Spinal cord (tissue), 10 donors: ENCODE data around the gene GJB2. TPM values are rescaled to one million over a fixed set of nuclear protein-coding genes. Genes with fewer than 3 reads are reported as not detected.
"Not testable (repeated sequence)": the region's sequence is repeated elsewhere in the genome, so short reads cannot be mapped to it uniquely, and the experiment has no call there.

Experiments used
- DNase-seq, 6 donors: peaks; one replicate each; pipeline versions ENCODE4 v3.0.0 to v3.0.0-alpha.2; 2013 to 2015; ENCODE audit warnings: low spot score in 6 of 6, low read depth in 4 of 6
- H3K27ac ChIP-seq: one replicate; pipeline ENCODE4 v1.5.1; 2013; ENCODE audit warnings: low read depth, low read length, control low read depth
- H3K27me3 ChIP-seq: one replicate; pipeline ENCODE4 v1.6.1; 2013; ENCODE audit warnings: low read length; ENCODE audit not compliant: control insufficient read depth, insufficient read depth
- H3K36me3 ChIP-seq: one replicate; pipeline ENCODE4 v1.6.1; 2013; ENCODE audit warnings: low read length; ENCODE audit not compliant: control insufficient read depth, insufficient read depth
- H3K4me1 ChIP-seq: one replicate; pipeline ENCODE4 v1.6.1; 2013; ENCODE audit warnings: low read length; ENCODE audit not compliant: control insufficient read depth, insufficient read depth
- H3K4me3 ChIP-seq: one replicate; pipeline ENCODE4 v1.5.1; 2013; ENCODE audit warnings: low read depth, low read length, control low read depth
- H3K9me3 ChIP-seq: one replicate; pipeline ENCODE4 v1.6.1; 2013; ENCODE audit warnings: low read length; ENCODE audit not compliant: control insufficient read depth, insufficient read depth
- WGBS: methylation state at CpG from one replicate; pipeline ENCODE4 v1.1.5; 2013; ENCODE audit warnings: missing lambda C conversion rate; ENCODE audit not compliant: insufficient coverage; 5-methylcytosine and 5-hydroxymethylcytosine counted together
- polyA plus RNA-seq, 2 donors: library from polyadenylated mRNA; unstranded; fragments of 120-200 nt; gene quantifications; one replicate each; pipeline ENCODE4 v1.2.1, GENCODE V29; 2013; ENCODE audit not compliant: insufficient read length in 2 of 2
- total RNA-seq, 2 donors: library from RNA; depleted of rRNA in 1 of 2; stranded (reverse); fragments of 120-200 nt in 1 of 2; fragments of >200 nt in 1 of 2; gene quantifications; one replicate each; pipeline versions ENCODE4 v1.2.3 to v1.2.4, GENCODE V29; 2013 to 2014
- donor health status: healthy.

Gene GJB2
- total and polyA plus RNA-seq, 4 donors: 5.5 to 343 (median 76.5) TPM

DNA sequence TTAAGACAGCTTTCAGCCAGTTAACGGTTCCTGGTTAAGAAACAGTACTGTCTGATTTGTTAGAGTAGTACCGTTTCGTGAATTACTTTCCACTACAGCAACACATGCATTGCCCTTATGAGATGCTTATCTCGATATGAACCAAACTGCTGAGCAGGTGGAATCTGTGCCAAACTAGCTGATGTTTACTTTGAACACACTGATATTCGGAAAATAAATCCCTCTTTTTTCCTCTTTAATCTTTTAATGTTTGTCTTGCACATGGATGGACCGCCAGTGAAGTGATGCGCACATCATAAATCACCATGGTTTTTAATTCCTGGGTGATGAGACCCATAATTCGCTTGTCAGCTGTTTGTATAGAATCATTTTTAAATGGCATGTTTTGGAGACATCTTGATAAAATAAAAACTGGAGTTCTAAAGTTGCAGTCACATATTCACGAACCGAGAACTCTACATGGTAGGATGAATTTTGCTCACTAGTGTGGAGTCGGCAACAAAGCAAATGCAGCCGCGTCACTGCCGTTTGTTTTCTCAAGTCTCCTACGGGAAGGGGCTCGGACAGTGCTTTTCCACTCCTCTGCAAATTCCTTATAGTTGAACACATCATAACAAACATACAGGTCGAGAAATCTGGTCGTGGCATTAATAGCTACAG lies 33.0 kb downstream of the GJB2 start:
- Histone ChIP-seq H3K4me3 (peak overlapping the region; percentile 21), H3K9me3 (no peaks in the 10 kb centered on the region), H3K4me1 (peaks cover 17% of the 10 kb centered on the region), H3K27ac (no peak overlapping the region), H3K36me3 (no peaks in the 10 kb centered on the region), H3K27me3 (peaks cover 60% of the 10 kb centered on the region)
- WGBS: 11% methylated on average over 5 of the region's 18 CpGs
- DNase-seq: peak in 1 of 6 donors; percentile 38

DNA sequence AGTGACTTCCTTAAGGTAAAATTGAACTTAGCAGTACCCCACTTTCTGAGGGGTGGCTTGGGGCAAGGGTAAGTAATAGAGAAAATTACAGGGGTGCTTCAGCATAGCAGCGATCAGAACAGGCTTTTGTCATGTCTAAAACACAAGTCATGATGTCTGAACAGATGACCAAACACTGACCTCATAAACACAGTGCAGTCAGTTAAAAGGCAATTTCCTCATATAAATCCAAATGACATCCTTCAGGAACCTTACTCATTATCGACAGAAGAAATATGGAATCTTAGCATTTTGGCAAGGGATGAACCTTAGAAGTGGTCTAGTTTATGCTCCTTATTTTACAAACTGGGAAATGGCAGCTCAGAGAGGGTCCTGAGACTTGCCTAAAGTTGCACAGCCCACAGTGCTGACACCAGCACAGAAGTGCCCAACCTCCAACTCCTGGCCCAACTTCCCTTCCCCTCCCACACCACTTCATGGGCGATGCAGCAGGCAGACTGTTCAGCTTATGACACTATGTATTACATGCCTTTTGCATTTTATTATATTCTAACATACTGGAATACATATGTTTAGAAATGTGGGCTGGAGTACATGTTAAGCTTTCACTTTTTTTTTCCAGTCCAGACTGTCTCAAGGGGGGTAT lies 35.5 kb downstream of the GJB2 start:
- H3K27ac ChIP-seq: no peak overlapping the region
- peaks cover 17% of the 10 kb centered on the region for H3K4me1 ChIP-seq
- DNase-seq: no peak
- no peak overlapping the region for H3K4me3 ChIP-seq
- H3K27me3 ChIP-seq: peaks cover 57% of the 10 kb centered on the region
- no CpG with 5 or more reads among the region's 3 CpGs for WGBS
- no peaks in the 10 kb centered on the region for H3K9me3 ChIP-seq
- H3K36me3 ChIP-seq: no peaks in the 10 kb centered on the region

DNA sequence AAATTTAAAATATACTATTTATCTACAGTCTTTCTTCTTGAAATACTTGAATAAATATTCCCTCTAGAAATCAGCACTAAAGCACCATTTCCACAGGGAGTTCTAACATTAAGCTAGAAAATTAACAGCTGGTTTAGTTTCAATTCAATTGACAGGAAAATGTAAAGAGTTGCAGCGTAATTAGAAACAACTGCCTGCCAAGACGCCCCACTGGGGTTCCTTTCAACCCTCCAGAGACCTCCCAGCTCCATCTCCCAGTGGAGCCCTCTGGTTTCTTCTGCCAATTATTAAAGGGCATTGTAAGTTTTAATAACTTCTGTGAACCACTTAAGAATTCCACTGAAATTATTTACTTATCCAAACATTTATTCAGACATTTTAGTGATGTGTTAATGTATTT lies 36.0 kb downstream of the GJB2 start:
- Histone ChIP-seq H3K27me3 (peaks cover 51% of the 10 kb centered on the region), H3K36me3 (no peaks in the 10 kb centered on the region), H3K27ac (no peak overlapping the region), H3K4me1 (peaks cover 15% of the 10 kb centered on the region), H3K9me3 (no peaks in the 10 kb centered on the region), H3K4me3 (no peak overlapping the region)
- no CpG with 5 or more reads among the region's 2 CpGs for WGBS
- peak in 1 of 6 donors; percentile 69 for DNase-seq

GRCh38 chr13:20153290-20153689 lies 39.4 kb downstream of the GJB2 start:
- H3K4me3 ChIP-seq, H3K9me3 ChIP-seq, H3K36me3 ChIP-seq, H3K4me1 ChIP-seq, DNase-seq, H3K27ac ChIP-seq: not testable (repeated sequence)
- peaks cover 19% of the 10 kb centered on the region for H3K27me3 ChIP-seq
- no CpG with 5 or more reads among the region's 2 CpGs for WGBS

- H3K27ac ChIP-seq: no peak overlapping the region
- WGBS: 85% methylated on average over 11 of the region's 11 CpGs
- peaks cover 6% of the 10 kb centered on the region for H3K27me3 ChIP-seq
- H3K9me3 ChIP-seq: no peaks in the 10 kb centered on the region
- no peaks in the 10 kb centered on the region for H3K4me1 ChIP-seq
- no peaks in the 10 kb centered on the region for H3K36me3 ChIP-seq
- DNase-seq: no peak
- no peak overlapping the region for H3K4me3 ChIP-seq
These were observed 41.1 kb downstream of the GJB2 start for GRCh38 chr13:20151612-20152011.

- no peak overlapping the region for H3K27ac ChIP-seq
- H3K4me3 ChIP-seq: no peak overlapping the region
- no peak for DNase-seq
- H3K4me1 ChIP-seq: no peaks in the 10 kb centered on the region
- H3K36me3 ChIP-seq: no peaks in the 10 kb centered on the region
- 73% methylated on average over 6 of the region's 6 CpGs for WGBS
- H3K27me3 ChIP-seq: peaks cover 2% of the 10 kb centered on the region
- no peaks in the 10 kb centered on the region for H3K9me3 ChIP-seq
These were observed 41.7 kb downstream of the GJB2 start for GRCh38 chr13:20151016-20151415.

- H3K9me3 ChIP-seq: no peaks in the 10 kb centered on the region
- WGBS: 71% methylated on average over 9 of the region's 9 CpGs
- H3K4me3 ChIP-seq: no peak overlapping the region
- H3K4me1 ChIP-seq: no peaks in the 10 kb centered on the region
- H3K27ac ChIP-seq: no peak overlapping the region
- H3K36me3 ChIP-seq: no peaks in the 10 kb centered on the region
- DNase-seq: no peak
- H3K27me3 ChIP-seq: peaks cover 2% of the 10 kb centered on the region
These were observed 42.2 kb downstream of the GJB2 start for GRCh38 chr13:20150561-20150960.

- peaks cover 2% of the 10 kb centered on the region for H3K27me3 ChIP-seq
- H3K27ac ChIP-seq: no peak overlapping the region
- no peak overlapping the region for H3K4me3 ChIP-seq
- no peaks in the 10 kb centered on the region for H3K4me1 ChIP-seq
- no peak for DNase-seq
- 66% methylated on average over 9 of the region's 9 CpGs for WGBS
- no peaks in the 10 kb centered on the region for H3K36me3 ChIP-seq
- H3K9me3 ChIP-seq: no peaks in the 10 kb centered on the region
These were observed 43.0 kb downstream of the GJB2 start for GRCh38 chr13:20149762-20150161.

- H3K4me1 ChIP-seq: no peaks in the 10 kb centered on the region
- WGBS: 74% methylated on average over 13 of the region's 16 CpGs
These were observed 44.1 kb downstream of the GJB2 start for GRCh38 chr13:20148501-20149183.

More at GRCh38 chr13:20148501-20149183, 44.1 kb downstream of the GJB2 start:
- Histone ChIP-seq H3K27me3 (peaks cover 2% of the 10 kb centered on the region), H3K4me3 (no peak overlapping the region), H3K27ac (no peak overlapping the region), H3K36me3 (no peaks in the 10 kb centered on the region), H3K9me3 (no peaks in the 10 kb centered on the region)
- DNase-seq: no peak
